K562 (cell line): Measurements from ENCODE around the gene C2CD2L. TPM values are rescaled to one million over a fixed set of nuclear protein-coding genes. Genes with fewer than 3 reads are reported as not detected.

Source experiments
- CBX2 ChIP-seq: fragments of 200-600 bp; sonication (generic); IDR thresholded peaks from one replicate; pipeline ENCODE4 v1.6.1; 2012; ENCODE audit warnings: mild to moderate bottlenecking, low read length, inconsistent platforms; ENCODE audit not compliant: insufficient read depth, poor library complexity, severe bottlenecking
- ETV6 ChIP-seq, 3 experiments: fragments of 150-350 bp in 1 of 3; sonication (generic) in 1 of 3; formaldehyde crosslinking in 1 of 3; IDR thresholded peaks; 2 replicates each; pipeline versions ENCODE4 v1.6.1 to v1.8.0; 2014 to 2022; ENCODE audit warnings: borderline replicate concordance in 2 of 3, low read depth in 2 of 3, antibody characterized with exemption in 1 of 3, low read length in 1 of 3, mild to moderate bottlenecking in 1 of 3, missing genetic modification reagents in 1 of 3
- MIER1 ChIP-seq: fragments of 450-650 bp; IDR thresholded peaks from 2 replicates; pipeline ENCODE4 v1.6.1; 2016; ENCODE audit warnings: antibody characterized with exemption, mild to moderate bottlenecking, low read depth
- PHF21A ChIP-seq: fragments of 450-650 bp; IDR thresholded peaks from 2 replicates; pipeline ENCODE4 v1.6.1; 2017; ENCODE audit warnings: low read depth, borderline replicate concordance
- TBL1XR1 ChIP-seq, 2 experiments: IDR thresholded peaks; 2 replicates each; pipeline ENCODE4 v1.6.1; 2012; ENCODE audit warnings: improper control_type of control experiment in 2 of 2, low read length in 2 of 2, mild to moderate bottlenecking in 1 of 2
- ZBTB33 ChIP-seq: sonication (generic); formaldehyde crosslinking; IDR thresholded peaks from 2 replicates; pipeline ENCODE4 v1.8.1; 2023; ENCODE audit warnings: mild to moderate bottlenecking, missing genetic modification reagents
- ZEB2 ChIP-seq: fragments of 450-650 bp; IDR thresholded peaks from 2 replicates; pipeline ENCODE4 v1.6.1; 2016
- polyA plus RNA-seq, 8 experiments: library from polyadenylated mRNA; depleted of rRNA in 4 of 8; stranded (reverse) in 5 of 8; unstranded in 3 of 8; fragments of >200 nt; fragmentation: Nextera tagmentation in 2 of 8; fragmentation: Illumina TruSeq in 1 of 8; extraction: Ambion mirVana in 2 of 8; extraction: Trizol in 1 of 8; gene quantifications; 2 replicates each; pipeline versions ENCODE4 v1.2.1 to v1.2.3, GENCODE V29; 2011 to 2014; ENCODE audit warnings: inconsistent platforms in 1 of 8, missing spikeins in 1 of 8
- total RNA-seq, 7 experiments: library from RNA; depleted of rRNA in 6 of 7; stranded (reverse); fragments of >200 nt in 6 of 7; fragmentation: Illumina TruSeq in 2 of 7; extraction: Trizol in 2 of 7; gene quantifications; 2 replicates each; pipeline versions ENCODE4 v1.2.1 to v1.2.3, GENCODE V29; 2011 to 2021; ENCODE audit warnings: low replicate concordance in 1 of 7
- TF ChIP-seq, protein P1 (sequence below), 2 experiments: fragments of 450-650 bp; IDR thresholded peaks; 2 replicates each; pipeline ENCODE4 v1.6.1; 2016; ENCODE audit warnings: mild to moderate bottlenecking in 2 of 2, borderline replicate concordance in 1 of 2, low read depth in 1 of 2, moderate library complexity in 1 of 2

C2CD2L gene
- total and polyA plus RNA-seq, 9 of the 15 experiments (the other 6 are each of a cell fraction or from before 2014, with no cell fraction given), result 0.66 to 41.2 (median 14.8) TPM

DNA sequence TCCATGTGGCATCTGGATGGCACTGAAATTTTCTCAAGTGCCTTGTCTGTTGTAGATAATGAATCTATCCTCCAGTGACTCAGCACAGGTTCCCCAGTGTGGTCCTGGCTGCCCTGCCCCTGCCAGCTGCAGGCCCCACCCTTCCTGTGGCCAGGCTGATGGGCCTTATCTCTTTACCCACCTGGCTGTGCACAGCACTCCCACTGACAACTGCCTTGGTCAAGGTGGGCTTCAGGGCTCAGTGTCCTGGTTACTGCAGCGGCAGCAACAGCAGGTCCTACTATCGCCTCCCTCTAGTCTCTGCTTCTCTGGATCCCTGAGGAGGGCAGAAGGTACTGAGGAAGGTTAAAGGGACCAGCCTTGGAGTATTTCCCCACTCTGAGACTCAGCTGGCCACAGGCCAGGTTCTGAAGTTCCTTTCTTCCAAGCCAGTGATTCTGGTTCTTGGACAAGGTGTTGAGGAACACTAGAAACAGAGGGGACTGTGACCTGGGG is 19.4 kb upstream of the C2CD2L start (continued):
- TF ChIP-seq, protein P1, sequence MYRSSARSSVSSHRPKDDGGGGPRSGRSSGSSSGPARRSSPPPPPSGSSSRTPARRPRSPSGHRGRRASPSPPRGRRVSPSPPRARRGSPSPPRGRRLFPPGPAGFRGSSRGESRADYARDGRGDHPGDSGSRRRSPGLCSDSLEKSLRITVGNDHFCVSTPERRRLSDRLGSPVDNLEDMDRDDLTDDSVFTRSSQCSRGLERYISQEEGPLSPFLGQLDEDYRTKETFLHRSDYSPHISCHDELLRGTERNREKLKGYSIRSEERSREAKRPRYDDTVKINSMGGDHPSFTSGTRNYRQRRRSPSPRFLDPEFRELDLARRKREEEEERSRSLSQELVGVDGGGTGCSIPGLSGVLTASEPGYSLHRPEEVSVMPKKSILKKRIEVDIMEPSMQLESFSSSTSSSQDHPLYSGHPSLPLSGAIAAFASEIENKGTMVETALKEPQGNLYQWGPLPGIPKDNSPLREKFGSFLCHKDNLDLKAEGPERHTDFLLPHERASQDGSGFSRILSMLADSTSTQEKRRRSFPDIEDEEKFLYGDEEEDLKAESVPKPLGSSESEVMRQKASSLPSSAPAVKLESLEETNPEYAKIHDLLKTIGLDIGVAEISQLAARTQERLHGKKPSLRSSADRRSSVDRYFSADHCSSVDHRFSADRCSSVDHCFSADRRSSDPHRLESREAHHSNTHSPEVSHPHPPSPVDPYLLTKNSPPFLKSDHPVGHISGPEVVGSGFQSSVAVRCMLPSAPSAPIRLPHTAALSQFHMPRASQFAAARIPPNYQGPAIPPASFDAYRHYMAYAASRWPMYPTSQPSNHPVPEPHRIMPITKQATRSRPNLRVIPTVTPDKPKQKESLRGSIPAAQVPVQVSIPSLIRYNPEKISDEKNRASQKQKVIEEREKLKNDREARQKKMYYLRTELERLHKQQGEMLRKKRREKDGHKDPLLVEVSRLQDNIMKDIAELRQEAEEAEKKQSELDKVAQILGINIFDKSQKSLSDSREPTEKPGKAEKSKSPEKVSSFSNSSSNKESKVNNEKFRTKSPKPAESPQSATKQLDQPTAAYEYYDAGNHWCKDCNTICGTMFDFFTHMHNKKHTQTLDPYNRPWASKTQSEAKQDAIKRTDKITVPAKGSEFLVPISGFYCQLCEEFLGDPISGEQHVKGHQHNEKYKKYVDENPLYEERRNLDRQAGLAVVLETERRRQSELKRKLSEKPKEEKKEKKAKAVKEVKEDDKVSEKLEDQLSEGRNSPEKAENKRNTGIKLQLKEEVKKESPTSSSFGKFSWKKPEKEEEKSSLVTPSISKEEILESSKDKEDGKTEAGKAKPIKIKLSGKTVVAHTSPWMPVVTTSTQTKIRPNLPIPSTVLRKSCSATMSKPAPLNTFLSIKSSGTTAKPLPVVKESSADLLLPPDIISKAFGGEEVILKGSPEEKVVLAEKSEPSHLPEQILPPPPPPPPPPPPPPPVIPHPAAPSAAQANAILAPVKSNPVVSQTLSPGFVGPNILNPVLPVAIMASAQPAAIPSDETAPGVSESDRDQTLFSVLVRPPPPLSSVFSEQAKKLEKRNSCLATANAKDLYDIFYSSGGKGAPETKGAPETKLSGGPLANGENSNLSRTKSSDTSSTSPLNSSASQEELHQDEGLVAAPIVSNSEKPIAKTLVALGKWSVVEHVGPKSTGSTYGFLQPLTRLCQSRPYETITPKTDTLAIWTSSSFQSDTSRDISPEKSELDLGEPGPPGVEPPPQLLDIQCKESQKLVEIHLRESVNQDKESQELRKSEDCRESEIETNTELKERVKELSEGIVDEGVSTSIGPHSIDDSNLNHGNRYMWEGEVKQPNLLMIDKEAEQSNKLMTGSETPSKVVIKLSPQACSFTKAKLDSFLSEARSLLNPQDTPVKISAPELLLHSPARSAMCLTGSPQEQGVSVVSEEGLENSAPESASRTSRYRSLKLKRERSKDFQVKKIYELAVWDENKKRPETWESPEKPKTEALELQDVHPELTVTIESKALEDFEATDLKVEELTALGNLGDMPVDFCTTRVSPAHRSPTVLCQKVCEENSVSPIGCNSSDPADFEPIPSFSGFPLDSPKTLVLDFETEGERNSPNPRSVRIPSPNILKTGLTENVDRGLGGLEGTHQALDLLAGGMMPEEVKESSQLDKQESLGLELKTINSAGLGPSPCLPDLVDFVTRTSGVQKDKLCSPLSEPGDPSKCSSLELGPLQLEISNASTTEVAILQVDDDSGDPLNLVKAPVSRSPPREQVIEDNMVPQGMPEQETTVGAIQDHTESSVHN (IDR thresholded peaks at IDR 0.05; ENCODE audit: borderline replicate concordance in 1 of 2, low read depth in 1 of 2), result peak in 1 of 2 experiments; percentile 70; a peak in 2 of 4 replicates
- TF ChIP-seq ZEB2, result peak; percentile 98
- peak; percentile 91; a peak in 3 of 4 replicates for TF ChIP-seq TBL1XR1 (IDR thresholded peaks at IDR 0.05; ENCODE audit: low read length in 2 of 2)
- no peak; a peak in 1 of 4 replicates for TF ChIP-seq ETV6 (IDR thresholded peaks at IDR 0.05; ENCODE audit: borderline replicate concordance in 1 of 2, low read depth in 2 of 2, low read length in 1 of 2)
- TF ChIP-seq ETV6 (CRISPR knock-in tag; IDR thresholded peaks at IDR 0.05; ENCODE audit: borderline replicate concordance), result no peak
- no peak for TF ChIP-seq MIER1
- TF ChIP-seq ZBTB33 (CRISPR knock-in tag), result no peak
- 0 out of 2 replicates have a peak, but pooled peaks have one; percentile 51 for TF ChIP-seq PHF21A
- no peak for TF ChIP-seq CBX2
